SW 1271 (cell line): ENCODE results near the gene RNF13.
A peak's percentile ranks its signal among the peaks of the same experiment; 100 is the strongest.
"Not testable (repeated sequence)": the region's sequence is repeated elsewhere in the genome, so short reads cannot be mapped to it uniquely, and the experiment has no call there.

Source experiments
- DNase-seq, 2 experiments: peaks; one replicate each; lab custom pipeline; 2025; lab: John Stamatoyannopoulos, UW

Gene RNF13

DNA sequence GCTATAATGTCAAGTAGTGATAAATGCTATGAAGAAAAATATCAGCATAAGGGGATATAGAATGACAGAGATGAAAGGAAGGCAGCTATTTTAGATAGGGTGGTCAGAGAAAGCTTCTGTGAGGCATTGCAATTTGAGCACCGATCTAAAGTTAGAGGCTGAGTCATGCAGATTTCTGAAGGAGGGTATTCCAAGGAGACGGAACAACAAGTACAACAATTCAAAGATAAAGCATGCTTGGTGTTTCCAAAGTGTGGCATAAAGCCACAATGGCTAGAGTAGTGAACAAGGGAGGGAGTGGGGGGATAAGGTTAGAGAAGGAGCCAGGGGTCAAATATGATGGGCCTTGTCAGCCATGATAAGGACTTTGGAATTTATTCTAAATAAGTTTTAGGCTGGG, 85.8 kb downstream of the RNF13 start:
- peak in 1 of 2 experiments; percentile 13 for DNase-seq

DNA sequence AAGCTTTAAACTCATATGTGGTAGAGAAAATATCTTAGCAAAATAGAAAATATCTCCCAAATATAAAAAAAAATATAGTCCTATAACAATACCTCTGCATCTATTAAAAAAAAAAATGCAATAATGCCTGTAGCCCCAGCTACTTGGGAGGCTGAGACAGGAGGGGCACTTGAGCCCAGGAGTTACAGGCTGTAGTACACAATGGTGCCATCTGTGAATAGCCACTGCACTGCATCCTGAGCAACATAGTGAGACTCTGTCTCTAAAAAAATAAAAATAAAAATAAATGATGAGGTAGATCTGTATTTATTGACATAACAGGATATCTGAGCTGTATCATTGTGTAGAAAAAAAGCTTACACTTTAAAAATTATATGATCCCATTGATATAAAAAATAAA, 87.3 kb downstream of the RNF13 start:
- no peak for DNase-seq

DNA sequence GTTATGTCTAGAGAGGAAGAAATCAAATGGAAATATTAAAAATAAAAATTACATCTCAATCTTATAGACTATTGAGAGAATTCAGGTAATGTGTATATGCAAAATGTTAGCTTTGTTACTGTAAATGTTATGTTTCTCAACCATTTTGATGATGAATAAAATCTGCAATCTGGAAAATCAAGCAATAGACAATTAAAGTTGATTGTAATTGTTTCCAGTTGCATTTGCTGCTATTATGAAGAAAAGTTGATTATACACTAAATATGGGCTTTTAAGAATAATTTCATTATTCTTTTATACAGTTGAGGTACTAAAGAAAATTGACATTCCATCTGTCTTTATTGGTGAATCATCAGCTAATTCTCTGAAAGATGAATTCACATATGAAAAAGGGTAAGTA, 88.8 kb downstream of the RNF13 start:
- DNase-seq, result no peak

DNA sequence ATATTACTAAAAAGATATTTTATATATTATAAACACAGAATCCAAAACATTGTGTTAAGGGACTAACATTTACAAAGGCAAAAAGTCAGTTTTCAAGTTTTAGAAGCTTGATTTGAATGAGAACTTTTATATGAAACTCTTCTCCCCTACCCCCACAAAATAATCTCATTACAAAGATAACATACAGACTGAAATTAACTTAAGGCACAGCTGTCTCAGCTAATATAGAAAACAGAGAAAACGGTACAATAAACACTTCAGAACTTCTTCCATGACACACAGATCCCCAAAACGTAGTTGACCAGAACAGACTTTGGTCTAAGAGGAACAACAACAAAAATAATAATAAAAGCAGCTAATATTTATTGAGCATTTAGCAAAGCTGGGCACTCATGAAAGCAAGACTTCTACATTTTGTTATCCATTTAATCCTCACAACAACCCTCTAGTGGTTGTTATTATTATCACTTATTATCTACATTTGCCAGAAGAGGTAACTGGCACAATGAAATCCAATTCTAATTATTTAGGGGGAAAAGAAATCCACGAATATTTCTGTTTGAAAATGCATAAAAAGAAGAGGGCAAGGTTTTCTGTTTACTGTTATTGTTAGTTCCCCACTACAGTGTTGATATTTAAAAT, 89.6 kb downstream of the RNF13 start:
- peak in 1 of 2 experiments; percentile 30 for DNase-seq

DNA sequence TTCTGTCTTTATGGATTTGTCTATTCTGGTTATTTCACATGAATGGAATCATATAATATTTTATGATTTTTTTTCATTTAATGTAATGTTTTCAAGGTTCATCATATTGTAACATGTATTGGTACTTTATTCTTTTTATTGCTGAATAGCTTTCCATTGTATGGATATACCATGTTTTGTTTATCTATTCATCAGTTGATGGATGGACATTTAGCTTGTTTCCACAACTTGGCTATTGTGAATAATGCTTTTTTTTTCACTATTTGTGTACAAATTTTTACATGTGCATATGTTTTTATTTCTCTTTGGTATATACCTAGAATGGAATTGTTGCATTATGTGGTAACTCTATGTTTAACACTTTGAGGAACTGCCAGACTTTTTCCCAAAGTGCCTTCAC, 93.0 kb downstream of the RNF13 start:
- no peak for DNase-seq

- no peak for DNase-seq
Measured at GRCh38 chr3:149908424-149908957, 95.5 kb downstream of the RNF13 start.

DNA sequence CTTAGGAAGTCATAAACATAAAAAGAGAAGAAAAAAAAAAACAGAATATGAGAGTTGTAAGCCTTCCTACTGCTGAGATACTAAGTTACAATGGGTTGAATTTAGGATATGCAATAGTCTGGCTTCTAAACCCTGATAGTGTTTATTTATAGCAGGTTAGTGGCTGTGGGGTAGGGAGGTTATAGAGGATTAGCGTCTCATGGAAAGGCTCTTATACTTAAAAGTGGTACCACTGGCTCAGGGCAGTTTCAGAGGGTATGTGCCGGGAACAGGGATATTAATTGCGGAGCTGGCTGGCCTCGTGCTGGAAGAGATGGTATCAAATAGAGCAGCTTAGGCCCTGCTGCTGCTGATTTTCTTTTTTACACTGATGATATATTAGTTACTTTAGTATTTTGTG, 96.9 kb downstream of the RNF13 start:
- DNase-seq, result no peak

DNA sequence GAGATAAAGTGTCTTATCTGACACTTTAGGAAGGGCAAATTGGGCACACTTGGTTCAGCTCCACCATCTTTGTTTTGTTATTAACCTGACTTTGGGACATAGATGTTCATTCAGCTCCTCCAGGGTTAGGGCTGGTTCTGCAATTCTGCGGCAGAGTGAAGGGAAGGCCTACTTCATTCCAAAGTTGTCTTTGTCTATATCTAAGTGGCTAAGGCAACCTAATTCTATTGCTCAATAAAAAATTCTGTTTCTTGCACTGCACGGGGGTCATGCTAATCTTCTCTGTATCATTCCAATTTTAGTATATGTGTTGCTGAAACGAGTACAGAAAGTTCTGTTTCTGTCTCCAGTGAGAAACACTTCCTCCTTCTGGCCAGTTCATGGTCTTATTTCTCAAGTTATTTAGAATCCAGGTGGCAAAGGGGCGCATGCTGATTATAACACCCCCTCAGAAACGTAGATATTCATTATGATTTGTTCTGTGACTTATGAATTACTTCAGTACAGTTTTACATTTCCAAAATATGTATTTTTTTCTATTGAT, 104.2 kb downstream of the RNF13 start:
- no peak for DNase-seq

- DNase-seq, result no peak
Measured at GRCh38 chr3:149919509-149919908, 106.5 kb downstream of the RNF13 start.

GRCh38 chr3:149920119-149920518, 107.1 kb downstream of the RNF13 start:
- no peak for DNase-seq

DNA sequence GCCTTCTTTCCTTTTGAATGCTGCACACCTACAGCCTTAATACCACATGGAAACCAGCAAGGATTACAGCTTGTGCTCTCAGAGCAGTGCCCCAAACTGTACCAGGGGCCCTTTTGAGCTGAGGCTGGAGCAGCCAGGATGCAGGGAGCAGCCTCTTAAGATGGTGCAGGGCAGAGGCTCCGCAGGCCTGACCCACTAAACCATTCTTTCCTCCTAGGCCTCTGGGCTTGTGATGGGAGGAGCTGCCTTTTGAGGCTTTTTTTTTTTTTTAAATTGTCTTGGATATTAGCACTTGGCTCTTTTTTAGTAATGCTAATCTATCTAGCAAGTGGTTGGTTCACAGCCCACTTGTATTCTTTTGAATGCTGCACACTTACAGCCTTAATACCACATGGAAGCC, 120.0 kb downstream of the RNF13 start:
- DNase-seq, result no peak

DNA sequence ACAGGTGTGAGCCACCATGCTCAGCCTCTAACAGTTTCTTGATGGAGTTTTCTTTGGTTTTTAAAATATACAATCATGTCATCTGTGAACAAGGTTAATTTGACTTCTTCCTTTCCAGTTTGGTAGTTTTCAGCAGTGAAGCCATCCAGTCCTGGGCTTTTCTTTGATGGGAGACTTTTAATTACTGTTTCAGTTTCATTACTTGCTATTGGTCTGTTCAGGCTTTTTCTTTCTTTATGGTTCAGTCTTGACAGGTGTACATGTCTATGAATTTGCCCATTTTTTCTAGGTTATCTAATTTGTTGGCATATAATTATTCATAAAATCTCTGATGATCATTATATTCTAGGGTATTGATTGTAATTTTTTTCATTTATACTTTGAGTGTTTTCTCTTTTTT, 120.8 kb downstream of the RNF13 start:
- DNase-seq, result no peak

DNA sequence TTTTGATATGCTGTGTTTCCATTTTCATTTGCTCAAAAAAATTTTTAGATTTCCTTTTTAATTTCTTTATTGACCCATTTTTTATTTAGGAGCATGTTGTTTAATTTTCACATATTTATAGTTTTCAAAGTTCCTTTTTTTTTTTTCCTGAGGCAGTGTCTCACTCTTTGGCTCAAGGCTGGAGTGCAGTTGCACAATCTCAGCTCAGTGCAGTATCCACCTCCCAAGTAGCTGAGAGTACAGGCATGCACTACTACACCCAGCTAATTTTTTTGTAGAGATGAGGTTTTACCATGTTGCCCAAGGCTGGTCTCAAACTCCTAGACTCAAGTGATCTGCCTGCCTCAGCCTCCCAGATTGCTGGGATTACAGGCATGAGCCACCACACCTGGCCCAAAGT, 121.5 kb downstream of the RNF13 start:
- DNase-seq, result no peak

DNA sequence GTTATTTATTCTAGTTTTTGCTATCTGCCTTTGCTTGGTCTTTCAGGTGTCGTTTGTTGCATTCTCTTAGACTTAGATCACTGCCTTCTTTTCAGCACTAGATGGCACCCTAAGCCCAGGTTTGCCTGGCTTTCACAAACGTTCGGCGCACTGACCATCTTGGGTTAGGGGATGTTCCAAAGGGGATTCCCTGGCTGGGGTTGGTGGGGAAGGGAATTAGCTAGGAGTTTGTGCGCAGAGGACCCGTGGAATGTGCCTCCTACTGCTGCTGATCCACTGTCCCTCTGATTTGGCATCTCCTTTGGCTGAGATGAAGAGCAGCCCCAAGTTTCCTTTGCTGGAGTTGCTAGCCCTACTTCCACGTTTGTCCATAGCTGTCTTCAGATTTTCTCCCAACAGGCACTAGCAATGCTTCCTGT, 123.8 kb downstream of the RNF13 start:
- peak in 1 of 2 experiments; percentile 40 for DNase-seq

DNA sequence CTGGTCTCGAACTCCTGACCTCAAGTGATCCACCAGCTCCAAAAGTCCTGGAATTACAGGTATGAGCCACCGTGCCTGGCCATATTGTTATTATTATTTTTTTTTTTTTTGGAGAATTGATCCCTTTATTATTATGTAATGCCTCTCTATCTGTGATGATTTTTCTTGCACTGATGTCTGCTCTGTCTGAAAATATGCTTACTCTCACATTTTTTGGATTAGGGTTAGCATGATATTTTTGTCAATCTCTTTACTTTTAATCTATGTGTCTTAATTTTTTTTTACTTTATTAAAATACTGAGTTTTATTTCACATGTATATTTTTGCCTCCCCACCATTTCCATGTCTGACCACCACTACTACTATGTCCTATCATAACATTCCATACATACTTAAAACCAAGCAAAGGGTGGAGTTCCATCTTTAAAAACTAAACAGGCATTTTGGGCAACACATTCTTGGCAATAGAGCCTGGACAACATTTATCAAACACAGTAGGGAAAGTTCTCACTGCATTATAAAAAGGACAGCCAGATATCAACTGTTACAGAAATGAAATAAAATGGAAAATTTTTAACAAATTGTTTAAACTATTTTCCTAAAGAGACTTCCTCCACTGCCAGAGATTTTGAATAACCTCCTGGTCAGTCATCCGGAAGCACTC, 125.5 kb downstream of the RNF13 start:
- not testable (repeated sequence) for DNase-seq

DNA sequence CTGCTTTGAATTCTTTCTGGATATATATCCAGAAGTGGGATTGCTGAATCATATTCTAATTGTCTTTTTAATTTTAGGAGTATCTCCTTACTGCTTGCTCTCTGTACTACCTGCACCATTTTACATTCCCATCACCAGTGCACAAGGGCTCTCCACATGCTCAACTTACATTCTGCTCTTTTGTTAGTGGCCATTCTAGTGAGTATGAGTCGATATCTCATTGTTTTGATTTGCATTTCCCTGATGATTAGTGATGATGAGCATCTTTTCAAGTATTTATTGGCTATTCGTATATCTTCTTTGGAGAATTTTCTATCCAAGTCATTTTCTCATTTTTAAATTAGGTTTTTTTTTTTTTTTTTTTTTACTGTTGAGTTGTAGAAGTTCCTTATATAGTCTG, 128.2 kb downstream of the RNF13 start:
- DNase-seq, result no peak

GRCh38 chr3:149941946-149942345, 128.9 kb downstream of the RNF13 start:
- DNase-seq, result no peak

GRCh38 chr3:149942409-149942808, 129.4 kb downstream of the RNF13 start:
- DNase-seq, result no peak

- DNase-seq, result not testable (repeated sequence)
Measured at GRCh38 chr3:149943966-149944365, 131.0 kb downstream of the RNF13 start.

- DNase-seq, result no peak
Measured at GRCh38 chr3:149947231-149947630, 134.2 kb downstream of the RNF13 start.

- DNase-seq, result no peak
Measured at GRCh38 chr3:149949181-149949580, 136.2 kb downstream of the RNF13 start.

DNA sequence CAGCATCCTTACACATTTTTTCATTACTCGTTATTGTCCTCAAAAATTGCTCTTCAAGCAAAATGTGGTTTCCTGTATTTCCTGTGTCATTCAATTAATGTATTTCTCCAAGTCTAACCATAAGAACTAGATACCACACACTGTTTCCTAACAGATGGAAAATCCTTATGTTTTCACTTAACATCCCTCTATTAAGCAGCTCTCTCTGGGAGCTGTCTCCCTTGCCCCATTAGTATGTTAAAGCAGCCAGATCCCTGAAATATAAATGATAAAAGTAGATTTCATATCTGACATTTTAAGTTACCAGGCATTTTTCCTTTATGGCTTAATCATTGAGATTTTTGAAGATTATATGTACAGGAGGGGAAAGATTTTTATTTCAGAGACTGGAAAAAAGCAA, 141.8 kb downstream of the RNF13 start:
- DNase-seq, result no peak

DNA sequence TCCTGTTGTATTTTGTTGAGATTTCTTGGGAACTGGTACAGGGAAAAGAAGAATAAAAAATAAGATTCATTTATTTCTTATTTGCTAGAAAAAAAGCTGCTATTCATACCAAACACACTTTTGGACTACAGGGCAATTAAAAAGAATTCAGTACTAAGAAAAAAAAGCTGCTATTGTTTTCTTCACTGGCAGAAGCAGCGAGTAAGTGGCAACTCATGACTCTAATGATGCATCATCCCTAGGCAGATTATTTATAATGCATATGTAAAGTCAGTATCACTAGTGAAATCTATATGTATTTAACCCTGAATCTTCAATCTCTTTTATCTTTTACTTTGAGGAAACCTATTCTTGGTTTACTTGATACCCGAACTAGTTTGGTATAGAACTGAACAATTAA, 142.4 kb downstream of the RNF13 start:
- no peak for DNase-seq
